Lower lobe of right lung (tissue), 2 donors: ENCODE measurements around the gene ACTA2. TPM values are rescaled to one million over a fixed set of nuclear protein-coding genes. Genes with fewer than 3 reads are reported as not detected.

ENCODE experiments used
- ATAC-seq, 2 donors: fragments of 200-7000 bp; cut with Tn5 transposase; one replicate each; pipeline ENCODE4 v1.9.1; 2020 to 2022; ENCODE audit warnings: mild to moderate bottlenecking in 2 of 2, moderate library complexity in 2 of 2
- DNase-seq: peaks from one replicate; pipeline ENCODE4 v3.0.0-alpha.2; 2020
- H3K27ac ChIP-seq: fragments of 200-600 bp; one replicate; pipeline ENCODE4 v1.8.0; 2022
- H3K27me3 ChIP-seq: fragments of 200-600 bp; one replicate; pipeline ENCODE4 v1.8.0; 2022; ENCODE audit warnings: low read depth
- H3K36me3 ChIP-seq: fragments of 200-600 bp; one replicate; pipeline ENCODE4 v1.8.0; 2022; ENCODE audit warnings: mild to moderate bottlenecking
- H3K4me1 ChIP-seq: fragments of 200-600 bp; one replicate; pipeline ENCODE4 v1.8.0; 2022
- H3K4me3 ChIP-seq: fragments of 200-600 bp; one replicate; pipeline ENCODE4 v1.8.0; 2022; ENCODE audit warnings: mild to moderate bottlenecking
- H3K9me3 ChIP-seq: fragments of 200-600 bp; one replicate; pipeline ENCODE4 v1.8.0; 2022
- intact Hi-C: fragments of 100-400 bp; cut with DNase I; formaldehyde crosslinking; loops from one replicate; pipeline ENCODE4 v1.11.0; 2022
- total RNA-seq: library from RNA; stranded (reverse); fragmentation: NEBNext Ultra II Directional; extraction: Animal tissue kit (Norgen Biotek cat#: 25700); gene quantifications from one replicate; pipeline ENCODE4 v1.2.1, GENCODE V29; 2021
- TF ChIP-seq, protein P1 (sequence below): fragments of 200-600 bp; IDR thresholded peaks from one replicate; pipeline ENCODE4 v1.8.0; 2022; ENCODE audit warnings: antibody characterized with exemption, mild to moderate bottlenecking
- donor health status: DM: no; HTN: yes; CAD: no; lungs with severe emphysema.

Gene ACTA2
- total RNA-seq, 1 donor from 2014 or later = 204 TPM

- H3K36me3 ChIP-seq = no peaks in the 10 kb centered on the region
- H3K4me3 ChIP-seq = no peak overlapping the region
- no peak overlapping the region for H3K27ac ChIP-seq
- peaks cover 5% of the 10 kb centered on the region for H3K4me1 ChIP-seq
- no peaks in the 10 kb centered on the region for H3K9me3 ChIP-seq
- intact Hi-C loops = no loop called here
- DNase-seq = no peak
- TF ChIP-seq, protein P1, sequence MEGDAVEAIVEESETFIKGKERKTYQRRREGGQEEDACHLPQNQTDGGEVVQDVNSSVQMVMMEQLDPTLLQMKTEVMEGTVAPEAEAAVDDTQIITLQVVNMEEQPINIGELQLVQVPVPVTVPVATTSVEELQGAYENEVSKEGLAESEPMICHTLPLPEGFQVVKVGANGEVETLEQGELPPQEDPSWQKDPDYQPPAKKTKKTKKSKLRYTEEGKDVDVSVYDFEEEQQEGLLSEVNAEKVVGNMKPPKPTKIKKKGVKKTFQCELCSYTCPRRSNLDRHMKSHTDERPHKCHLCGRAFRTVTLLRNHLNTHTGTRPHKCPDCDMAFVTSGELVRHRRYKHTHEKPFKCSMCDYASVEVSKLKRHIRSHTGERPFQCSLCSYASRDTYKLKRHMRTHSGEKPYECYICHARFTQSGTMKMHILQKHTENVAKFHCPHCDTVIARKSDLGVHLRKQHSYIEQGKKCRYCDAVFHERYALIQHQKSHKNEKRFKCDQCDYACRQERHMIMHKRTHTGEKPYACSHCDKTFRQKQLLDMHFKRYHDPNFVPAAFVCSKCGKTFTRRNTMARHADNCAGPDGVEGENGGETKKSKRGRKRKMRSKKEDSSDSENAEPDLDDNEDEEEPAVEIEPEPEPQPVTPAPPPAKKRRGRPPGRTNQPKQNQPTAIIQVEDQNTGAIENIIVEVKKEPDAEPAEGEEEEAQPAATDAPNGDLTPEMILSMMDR = no peak
- H3K27me3 ChIP-seq = no peaks in the 10 kb centered on the region
- no peak for ATAC-seq
Observed at GRCh38 chr10:88961266-88961665, 8.7 kb upstream of the ACTA2 start.

- no peaks in the 10 kb centered on the region for H3K9me3 ChIP-seq
- peaks cover 3% of the 10 kb centered on the region for H3K4me1 ChIP-seq
- H3K36me3 ChIP-seq = no peaks in the 10 kb centered on the region
- H3K27me3 ChIP-seq = no peaks in the 10 kb centered on the region
- no peak overlapping the region for H3K27ac ChIP-seq
- DNase-seq (no peak), ATAC-seq (peak in 1 of 2 donors; percentile 29)
- TF ChIP-seq, protein P1 = no peak
- H3K4me3 ChIP-seq = no peak overlapping the region
- intact Hi-C loops = no loop called here
Observed at GRCh38 chr10:88960802-88961201, 8.2 kb upstream of the ACTA2 start.

GRCh38 chr10:88958721-88959120, 6.1 kb upstream of the ACTA2 start:
- intact Hi-C loops = no loop called here
- DNase-seq (no peak), ATAC-seq (no peak)
- Histone ChIP-seq H3K36me3 (no peaks in the 10 kb centered on the region), H3K4me3 (no peak overlapping the region), H3K27ac (no peak overlapping the region), H3K4me1 (no peaks in the 10 kb centered on the region), H3K27me3 (no peaks in the 10 kb centered on the region), H3K9me3 (no peaks in the 10 kb centered on the region)
- TF ChIP-seq, protein P1 = no peak

DNA sequence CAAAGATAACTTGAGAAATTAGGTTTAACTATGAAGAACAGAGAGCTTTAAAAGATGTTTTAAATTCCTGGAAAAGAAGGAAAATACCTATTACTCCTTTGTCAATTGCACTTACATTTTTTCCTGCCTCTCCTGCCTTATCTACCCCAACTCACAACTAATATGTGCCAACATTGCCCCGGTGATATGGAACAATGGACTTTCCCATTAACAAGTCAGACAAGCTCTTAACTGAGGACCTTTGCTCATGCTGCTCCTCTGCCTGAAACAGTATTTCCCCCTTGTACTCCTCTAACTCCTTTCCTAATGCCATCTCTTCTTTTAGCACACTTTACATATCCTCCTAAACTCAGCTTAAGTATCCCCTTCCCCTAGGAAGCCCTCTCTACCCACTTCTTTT, 4.8 kb upstream of the ACTA2 start:
- no peaks in the 10 kb centered on the region for H3K27me3 ChIP-seq
- no peak for ATAC-seq

DNA sequence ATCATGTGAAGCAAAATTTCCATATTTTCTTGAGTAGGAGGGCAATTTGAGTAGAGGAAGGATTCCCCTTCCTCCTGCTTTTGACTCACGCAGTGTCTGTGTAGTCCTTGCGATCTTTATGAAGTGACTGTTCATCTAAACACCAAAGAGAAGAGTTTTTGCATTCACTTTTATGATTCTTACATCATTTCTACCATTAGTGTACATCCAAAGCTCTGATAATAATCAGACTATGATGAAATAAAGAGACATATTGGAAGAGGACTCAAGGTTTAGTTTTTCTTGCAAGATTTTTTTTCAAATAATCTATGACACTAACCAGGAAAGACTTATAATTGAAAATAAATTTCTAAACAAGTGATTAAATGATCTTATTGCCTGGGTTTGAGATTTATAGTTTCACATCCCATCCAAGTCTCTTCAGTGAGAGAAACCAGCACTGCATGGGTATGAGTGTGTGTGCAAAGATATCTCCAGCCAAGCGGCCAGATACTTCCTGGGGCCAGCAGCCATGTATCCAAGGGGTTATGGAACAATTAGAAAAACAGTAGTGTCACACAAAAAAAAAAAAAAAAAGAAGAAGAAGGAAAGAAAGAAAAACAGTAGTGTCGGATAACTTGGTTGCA, 2.0 kb upstream of the ACTA2 start:
- ATAC-seq = no peak
- intact Hi-C loops = no loop called here
- no peaks in the 10 kb centered on the region for H3K36me3 ChIP-seq
- TF ChIP-seq, protein P1 = no peak
- no peaks in the 10 kb centered on the region for H3K27me3 ChIP-seq
- H3K4me3 ChIP-seq = no peak overlapping the region
- DNase-seq = no peak
- H3K27ac ChIP-seq = no peak overlapping the region
- H3K4me1 ChIP-seq = peaks cover 16% of the 10 kb centered on the region
- no peaks in the 10 kb centered on the region for H3K9me3 ChIP-seq

More for the DNA sequence above, 4.8 kb upstream of the ACTA2 start:
- no peaks in the 10 kb centered on the region for H3K9me3 ChIP-seq
- DNase-seq = no peak
- no peaks in the 10 kb centered on the region for H3K4me1 ChIP-seq
- intact Hi-C loops = no loop called here
- TF ChIP-seq, protein P1 = no peak
- H3K36me3 ChIP-seq = no peaks in the 10 kb centered on the region
- no peak overlapping the region for H3K4me3 ChIP-seq
- no peak overlapping the region for H3K27ac ChIP-seq
